Putamen (tissue), 1 donor: ENCODE data around the gene RPS4Y1.

ENCODE experiments used
- DNase-seq: peaks from one replicate; pipeline ENCODE4 v3.0.0-alpha.2; 2016; ENCODE audit warnings: low spot score

The RPS4Y1 gene

DNA sequence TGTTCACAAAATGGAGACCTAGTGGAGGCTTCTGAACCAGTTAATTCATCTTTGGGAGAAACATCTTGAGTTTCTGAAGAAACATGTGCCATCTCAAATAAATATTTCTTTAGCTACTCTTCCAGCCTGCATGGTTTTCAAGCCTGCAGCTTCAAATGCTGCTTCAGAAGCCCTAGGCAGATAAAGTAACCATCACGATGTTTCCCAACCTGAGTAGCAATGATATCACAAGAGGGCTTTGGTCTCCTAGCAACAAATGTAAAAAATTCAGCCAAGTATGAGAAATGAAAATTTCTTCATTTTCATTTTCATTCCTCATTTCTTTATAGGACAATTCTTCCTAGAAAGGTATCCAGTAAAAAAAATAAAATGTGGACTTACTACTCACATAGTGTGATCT is 42.2 kb downstream of the RPS4Y1 start:
- DNase-seq: no peak

DNA sequence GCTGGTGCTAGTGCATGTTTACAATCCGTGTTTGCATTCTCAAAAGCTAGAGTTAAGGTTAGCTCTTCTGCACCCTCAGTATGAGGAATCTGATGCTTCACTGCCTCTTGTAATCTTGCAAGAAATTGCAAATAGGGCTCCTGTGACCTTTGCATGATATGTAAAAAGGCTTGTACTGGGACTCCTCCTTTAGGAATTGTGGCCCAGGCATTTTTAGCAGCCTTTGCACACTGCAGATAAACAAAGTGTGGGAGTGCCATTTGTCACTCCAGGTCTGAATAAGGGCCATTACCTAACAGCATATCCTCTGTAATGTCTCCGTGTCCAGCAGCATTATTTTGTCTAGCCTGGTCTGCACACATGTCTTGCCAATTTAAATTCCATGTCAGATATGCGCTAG is 44.5 kb downstream of the RPS4Y1 start:
- no peak for DNase-seq

DNA sequence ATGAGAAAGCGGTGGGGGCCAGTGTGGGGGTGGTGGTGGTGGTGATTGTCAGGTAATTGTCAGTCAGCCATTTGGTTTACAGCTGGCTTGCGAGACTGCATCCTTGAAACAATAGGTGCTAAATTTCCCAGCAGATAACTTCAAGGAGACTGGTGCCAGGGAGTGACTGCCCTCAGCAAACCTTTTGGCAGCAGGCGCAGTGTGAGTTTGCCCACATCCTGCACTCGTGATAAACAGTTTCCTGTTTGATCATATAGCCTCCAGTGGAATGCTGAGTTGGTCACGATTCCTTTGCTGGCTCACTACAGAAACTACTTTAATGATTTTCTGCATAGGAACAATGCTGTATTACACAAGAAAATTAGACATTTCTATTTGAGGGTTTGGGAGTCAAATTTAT is 46.0 kb downstream of the RPS4Y1 start:
- no peak for DNase-seq

DNA sequence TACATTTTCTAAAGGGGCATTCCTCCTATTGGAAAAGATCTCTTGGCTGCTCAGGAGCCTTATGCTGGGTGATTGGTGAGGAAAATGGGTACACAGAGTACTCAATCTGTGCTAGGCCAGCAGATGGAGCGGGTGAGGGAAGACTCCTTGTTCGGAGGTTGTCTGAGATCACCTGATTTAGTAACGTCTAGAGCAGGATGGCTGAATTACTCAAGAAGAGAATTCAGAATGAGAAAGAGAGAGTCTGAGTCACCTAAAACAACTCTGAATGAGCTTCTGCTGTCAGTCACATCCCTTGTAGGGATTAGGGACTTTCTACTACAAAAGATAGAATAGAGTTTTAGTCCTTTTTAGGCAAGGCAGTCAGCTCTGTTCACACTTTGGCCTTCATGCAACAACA is 46.6 kb downstream of the RPS4Y1 start:
- DNase-seq: no peak

DNA sequence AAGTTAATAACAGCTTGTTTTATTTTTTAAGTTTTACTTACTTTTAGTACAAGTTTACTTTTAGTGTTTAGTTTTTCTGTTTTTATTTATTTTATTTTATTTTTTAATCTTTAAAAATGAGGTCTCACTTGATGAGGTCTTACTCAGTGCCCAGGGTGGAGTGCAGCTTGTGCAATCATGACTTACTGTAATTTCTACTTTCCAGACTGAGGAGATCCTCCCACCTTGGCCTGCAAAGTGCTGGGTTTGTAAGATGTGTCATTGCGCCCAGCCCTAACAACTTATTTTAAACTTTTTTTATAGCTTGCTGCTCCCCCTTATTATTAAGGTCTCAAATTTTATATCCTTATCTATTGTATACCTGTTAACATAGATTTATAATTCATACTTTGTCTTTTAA is 52.1 kb downstream of the RPS4Y1 start:
- no peak for DNase-seq

DNA sequence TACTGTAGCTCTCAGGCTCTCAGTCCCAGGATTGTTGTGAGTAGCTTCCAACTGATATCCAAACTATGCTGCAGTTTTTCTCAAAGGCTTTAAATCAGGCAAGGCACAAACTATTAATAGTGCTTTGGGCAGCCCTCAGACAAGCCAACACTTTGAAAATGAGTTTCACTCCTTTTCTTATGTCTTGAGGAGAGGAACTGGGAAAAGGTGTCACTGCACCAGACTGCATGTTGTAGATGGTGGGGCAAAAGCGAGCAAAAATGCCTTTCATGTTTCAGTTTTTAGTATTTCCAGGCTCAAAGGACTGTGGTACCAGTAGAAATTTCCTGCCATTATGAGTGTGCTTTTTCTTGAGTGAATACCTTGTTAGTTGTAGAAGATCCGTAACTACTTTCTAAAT is 54.6 kb downstream of the RPS4Y1 start:
- no peak for DNase-seq

DNA sequence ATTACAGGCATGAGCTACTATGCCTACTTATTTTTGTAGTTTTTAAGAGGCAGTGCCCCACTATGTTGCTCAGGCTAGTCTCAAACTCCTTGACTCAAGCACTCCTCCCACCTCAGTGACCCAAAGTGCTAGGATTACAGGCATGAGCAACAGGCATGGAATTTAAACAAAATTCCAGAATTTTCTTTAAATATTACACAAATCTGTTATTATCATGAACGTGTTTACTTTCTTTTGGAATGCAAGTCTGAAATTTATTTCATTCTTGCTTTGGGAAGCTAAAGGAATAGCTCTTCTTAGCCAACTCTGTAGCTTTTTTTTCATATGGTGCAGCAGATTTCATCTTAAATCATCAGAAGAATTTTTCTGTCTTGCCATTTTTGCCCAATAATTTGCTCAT is 66.0 kb downstream of the RPS4Y1 start:
- no peak for DNase-seq

DNA sequence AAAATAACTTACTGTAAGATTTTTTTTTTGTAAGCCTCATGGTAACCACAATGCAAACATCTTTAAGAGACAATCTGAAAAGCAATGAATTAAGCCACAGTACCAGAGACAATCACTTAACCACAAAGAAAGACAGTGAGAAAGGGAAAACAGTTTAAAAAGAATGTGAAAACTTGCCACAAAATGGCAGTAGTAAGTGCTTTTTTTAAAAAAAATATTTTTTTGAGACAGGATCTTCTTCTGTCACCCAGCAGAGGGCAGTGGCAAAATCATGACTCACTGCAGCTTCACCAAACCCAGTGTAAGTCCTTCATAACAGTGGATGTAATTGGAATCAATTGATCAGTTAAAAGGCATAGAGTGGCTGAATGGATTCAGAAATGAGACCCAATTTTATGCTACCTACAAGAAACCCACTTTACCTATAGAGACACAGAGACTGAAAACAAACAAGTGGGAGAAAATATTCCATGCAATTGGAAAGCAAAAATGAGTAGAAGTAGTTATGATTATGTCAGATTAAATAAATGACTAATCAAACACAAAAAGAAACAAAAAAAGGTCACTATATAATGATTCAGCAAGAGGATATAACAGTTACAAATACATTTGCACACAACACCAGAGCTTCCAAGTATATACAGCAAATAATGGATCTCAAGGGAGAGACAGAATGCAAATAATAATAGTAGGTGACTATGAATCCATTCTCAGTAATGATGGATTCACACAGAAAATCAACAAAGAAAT is 71.8 kb downstream of the RPS4Y1 start:
- no peak for DNase-seq
